CD4-positive, alpha-beta T cell treated with Interleukin-4 for 4 hours (primary cell): ENCODE measurements around the gene CCDC57.

Source experiments
- DNase-seq: peaks from one replicate; pipeline ENCODE4 v3.0.0-alpha.2; 2020

CCDC57 gene

DNA sequence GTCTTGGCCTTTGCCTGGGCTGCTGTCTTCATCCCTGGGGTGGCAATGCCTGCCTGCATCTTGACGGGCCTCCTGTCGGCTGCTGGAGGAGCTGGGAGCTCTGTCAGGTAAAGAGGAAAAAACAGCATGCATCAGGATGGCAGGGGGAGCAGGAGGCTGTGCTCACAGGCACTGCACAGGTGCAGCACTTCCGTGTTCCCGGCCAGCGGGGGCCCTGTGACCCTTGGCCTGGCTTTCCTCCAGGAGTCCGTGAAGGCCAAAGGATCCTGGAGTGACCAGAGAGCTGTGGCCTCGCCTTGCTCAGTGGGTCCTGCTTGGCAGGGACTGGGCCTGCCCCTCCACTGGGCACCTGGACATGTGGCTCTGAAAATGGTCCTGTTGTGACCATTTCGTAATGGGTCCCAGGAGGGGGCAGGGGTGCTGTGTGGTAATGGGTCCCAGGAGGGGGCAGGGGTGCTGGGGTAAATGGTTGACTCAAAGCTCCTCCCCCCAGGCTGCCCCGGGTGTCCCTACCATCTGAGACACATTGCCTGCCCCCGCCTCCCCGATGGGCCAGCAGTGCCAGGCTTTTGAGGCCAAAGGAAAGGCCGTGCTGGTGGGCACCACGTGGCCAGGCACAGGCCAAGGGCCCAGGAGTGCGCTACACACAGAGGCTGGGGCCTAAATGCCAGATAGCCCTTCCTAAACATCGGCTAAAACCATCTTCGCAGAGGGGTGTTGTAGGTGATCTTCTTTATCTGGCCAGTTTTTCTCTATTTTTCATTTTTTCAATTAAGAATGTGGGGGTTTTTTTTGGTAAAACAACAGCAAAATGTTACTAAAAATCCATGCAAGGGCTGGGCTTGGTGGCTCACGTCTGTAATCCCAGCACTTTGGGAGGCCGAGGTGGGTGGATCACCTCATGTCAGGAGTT lies 110.6 kb downstream of the CCDC57 start:
- DNase-seq, result no peak

DNA sequence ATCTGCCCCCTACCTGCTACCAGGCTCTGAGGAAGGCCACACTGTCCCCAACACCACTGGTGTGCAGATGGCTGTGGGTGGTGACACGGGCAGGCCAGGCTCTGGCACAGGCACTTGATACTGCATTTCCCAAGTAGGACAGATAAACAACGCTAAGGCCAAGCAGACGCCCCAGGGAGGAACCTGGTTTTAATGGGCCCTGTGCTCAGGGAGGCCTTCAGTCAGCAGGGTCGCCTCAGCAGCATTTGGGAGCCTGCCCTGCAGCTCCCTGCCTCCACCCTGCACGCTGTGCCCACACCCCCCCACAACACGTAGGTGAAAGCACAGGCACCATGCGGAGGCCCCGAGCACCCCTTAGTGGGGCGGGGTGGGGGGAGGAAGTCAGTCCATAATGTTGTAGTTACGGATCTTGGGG lies 111.3 kb downstream of the CCDC57 start:
- no peak for DNase-seq

DNA sequence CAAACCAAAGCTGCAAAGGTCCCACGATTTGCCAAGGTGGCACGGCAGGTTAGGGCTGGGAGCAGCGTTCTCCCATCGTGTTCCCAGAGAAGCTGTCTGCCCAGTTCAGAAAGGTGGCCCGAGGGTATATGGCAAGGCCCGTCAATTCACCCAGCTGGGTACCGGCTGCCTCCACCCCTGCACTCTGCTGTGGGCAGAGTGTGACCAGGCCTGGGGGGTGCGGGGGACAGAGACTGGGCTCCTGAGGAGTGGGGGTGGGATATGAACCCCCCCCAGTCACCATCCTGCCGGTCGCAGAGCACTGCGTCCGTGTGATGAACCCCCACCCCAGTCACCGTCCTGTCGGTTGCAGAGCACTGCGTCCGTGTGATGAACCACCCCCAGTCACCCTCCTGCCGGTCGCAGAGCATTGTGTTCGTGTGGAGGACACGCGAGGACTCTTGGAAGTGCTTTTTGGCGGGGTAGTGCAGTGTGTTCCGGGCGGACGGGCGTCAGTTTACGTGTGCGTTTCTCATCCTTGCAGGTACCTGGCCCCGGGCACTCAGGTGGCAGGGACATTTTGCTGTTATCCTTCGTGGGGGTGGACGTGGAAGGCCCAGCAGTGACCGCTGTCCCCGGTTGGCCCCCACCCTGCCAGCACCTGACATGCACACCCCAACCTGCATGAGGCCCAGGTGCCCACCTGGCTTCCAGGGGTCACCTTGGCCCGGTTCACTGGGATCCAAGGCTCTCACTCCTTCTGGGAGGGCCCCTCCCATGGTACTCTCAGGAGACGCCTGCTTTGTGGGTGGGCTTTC lies 111.9 kb downstream of the CCDC57 start:
- DNase-seq, result no peak

DNA sequence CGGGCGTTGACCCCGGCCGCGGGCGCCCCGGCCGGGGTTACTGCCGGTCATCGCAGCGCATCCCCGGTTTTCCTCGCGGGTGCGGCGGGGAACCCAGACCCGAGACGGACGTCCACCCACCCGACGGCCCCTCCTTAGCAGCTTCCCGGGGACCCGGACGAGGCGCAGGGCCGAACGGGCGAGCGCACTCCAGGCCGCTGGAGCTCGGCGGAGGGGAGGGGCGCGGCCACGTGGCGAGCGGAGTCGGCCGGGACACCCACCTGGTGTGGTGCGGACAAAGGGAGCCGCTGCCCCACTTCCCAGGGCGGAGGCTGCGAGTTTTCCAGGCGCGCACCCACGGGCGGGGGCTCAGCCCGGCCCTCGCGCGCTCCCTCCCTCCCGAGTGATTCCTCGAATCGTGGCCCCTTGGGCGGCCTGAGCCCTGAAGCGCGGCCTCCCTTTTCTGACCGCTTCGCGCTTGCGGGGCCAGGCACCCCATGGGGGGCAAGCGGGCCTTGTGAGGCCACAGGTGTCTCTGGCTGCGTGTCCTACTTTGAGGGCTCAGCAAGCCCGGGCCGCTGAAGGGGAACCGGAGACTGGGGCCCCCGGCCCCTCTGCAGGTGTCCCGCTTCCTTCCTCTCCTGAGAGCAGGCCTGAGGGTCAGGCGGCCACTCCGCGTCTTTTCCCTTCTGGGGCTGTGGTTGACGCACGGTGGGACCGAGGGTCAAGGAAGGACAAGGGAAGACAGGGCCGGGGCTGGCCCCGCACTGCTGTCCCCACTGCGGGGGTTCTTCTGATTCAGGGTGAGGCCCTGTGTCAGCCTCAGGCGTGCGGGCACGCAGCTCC lies 113.5 kb downstream of the CCDC57 start:
- DNase-seq, result no peak

DNA sequence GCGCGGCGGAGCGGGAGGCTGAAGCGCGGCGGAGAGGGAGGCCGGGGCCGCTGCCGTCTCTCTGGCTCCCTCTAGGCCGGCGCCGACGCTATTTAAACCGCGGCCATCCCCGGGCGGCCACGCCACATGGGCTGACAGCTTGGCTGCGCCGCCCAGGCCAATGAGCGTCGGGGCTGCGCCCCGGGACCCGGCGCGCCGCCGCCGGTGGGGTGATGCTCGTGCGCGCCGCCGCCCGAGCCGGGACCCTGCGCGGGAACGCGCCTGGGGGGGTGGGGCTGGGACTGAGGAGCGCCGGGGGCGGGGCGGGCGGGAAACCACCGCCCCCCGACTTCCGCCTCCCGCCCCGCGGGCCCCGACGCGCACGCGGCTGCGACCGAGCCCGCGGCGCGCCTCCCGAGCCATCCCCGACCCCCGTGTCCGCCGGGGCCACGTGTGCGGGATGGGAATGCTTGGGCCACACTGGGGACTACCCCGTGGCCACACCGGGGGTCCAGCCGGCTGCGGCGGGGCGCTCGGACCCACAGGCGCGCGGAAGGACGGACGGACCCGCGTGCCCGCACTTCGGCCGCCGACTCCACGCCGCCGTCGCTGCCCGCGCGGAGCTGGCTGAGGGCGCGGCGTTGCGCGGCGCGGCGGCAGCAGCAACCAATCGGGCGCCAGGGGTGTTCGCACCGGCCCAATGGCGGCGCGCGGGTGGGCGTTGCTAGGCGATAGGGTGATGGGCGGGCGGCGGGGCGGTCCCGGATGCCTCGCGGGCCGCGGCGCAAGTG lies 114.3 kb downstream of the CCDC57 start, which contains the start of gene FASN:
TSS of gene FASN (minus strand) at position 68 of the 770 bp plus-strand sequence. CDS start 1,791 bp downstream, outside the sequence.
- DNase-seq, result peak; percentile 94

DNA sequence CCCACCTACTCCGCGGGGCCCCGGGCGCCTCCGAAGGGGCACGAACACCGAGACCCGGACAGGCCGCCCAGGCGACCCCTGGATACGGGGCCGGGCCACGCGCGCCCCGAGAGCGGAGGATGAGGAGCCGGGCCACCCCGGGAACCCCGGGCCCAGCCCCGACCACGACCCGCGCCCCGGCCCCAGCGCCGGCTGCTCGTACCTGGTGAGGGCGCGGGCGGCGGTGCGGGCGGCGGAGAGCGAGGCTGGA lies 114.8 kb downstream of the CCDC57 start:
- DNase-seq, result no peak

DNA sequence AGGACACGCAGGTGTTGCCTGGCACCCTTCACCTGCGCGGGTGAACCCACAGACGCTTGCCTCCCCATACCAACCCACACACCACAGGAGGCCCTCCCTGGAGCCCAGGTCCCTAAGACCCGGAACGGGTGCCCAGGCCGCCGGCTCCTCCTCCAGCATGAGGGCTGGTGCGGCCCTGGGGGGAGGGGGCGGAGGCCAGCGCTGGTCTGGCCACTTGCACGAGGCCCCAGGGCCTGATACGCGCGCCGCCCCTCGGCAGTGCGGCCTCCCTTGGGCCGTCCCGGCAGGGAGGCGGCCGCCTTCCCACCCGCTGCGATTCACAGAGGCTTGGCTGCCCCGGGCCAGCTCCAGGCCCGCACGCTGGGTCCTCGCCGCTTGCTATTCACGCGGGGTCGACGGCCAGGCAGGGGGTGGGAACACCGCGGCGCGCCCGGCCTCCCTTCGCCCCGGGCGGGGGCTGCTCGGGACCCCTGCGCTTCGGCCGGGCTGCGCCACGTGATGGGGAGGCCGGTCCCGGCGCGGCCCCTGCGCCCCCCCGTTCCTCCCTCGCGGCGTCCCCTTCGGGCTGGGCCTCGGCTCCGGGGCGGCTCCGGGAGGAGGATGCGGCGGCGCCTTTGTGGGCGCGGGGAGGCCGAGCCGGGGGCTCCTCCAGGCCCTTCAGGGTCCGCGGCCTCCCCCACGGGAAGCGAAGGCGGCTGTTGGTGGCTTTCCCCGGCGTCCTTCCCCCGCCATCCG lies 115.3 kb downstream of the CCDC57 start:
- no peak for DNase-seq

DNA sequence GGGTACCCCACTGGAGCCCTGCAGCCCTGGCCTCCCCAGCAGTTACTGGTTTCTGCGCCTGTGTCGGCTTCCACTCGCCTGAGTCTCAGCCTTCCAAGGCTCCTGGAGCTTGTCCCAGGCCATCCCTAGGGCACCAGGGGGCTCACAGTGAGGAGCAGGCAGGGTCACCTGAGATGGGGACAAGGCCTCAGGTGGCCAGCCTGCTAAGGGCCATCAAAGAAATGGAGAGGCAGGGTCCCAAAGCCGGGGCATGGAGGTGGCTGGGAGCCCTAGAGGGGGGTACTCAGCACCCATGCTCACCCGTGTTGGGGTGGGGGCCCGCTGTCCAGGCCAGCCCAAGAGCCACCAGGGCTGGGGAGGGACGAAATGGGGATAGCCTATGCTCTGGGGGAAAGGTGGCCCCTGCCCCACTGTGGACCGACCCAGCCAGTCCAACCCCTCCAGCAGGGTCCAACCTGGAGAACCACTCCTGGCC lies 115.9 kb downstream of the CCDC57 start:
- no peak for DNase-seq

DNA sequence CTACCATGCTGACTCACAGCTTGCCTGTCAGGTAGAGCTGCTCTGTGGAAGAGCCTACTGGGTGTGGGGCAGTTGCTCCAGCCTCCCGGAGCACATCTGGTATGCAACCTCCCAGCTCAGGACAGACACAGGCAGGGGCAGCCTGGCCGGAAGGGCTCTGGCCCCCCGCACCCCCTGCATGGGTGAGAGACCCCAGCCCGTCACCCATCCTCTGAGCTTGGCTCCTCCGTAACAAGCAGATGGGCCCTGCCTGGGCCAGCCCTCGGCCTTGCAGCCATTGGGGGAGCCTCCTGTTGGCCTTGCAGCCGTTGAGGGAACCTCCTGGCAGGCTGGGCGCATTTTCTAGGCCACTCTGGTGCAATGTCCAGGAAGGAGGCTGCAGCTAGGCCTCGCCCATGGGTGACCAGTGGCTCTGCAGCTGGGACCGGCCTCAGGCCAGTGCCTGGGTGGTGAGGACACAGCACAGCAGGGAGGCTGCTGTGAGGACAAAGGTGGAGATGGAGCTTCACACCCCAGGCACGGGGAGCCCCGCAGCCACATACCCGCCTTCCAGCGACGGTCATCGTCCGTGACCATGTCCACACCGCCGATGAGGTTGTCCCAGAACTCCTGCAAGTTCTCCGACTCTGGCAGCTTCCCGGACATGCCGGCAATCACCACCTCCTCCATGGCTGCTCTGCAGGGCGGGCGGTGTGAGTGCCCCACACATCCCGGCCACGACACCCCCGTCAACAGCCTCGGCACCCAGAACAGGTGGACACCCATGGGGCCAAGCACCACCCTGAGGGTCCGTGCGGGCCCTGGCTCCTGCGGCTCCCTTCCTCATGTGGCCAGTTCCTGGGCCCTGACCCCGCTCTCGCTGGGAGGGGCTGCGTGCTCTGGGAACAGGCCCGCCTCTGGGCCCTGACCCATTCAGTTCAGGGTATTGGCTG lies 116.6 kb downstream of the CCDC57 start:
- no peak for DNase-seq

DNA sequence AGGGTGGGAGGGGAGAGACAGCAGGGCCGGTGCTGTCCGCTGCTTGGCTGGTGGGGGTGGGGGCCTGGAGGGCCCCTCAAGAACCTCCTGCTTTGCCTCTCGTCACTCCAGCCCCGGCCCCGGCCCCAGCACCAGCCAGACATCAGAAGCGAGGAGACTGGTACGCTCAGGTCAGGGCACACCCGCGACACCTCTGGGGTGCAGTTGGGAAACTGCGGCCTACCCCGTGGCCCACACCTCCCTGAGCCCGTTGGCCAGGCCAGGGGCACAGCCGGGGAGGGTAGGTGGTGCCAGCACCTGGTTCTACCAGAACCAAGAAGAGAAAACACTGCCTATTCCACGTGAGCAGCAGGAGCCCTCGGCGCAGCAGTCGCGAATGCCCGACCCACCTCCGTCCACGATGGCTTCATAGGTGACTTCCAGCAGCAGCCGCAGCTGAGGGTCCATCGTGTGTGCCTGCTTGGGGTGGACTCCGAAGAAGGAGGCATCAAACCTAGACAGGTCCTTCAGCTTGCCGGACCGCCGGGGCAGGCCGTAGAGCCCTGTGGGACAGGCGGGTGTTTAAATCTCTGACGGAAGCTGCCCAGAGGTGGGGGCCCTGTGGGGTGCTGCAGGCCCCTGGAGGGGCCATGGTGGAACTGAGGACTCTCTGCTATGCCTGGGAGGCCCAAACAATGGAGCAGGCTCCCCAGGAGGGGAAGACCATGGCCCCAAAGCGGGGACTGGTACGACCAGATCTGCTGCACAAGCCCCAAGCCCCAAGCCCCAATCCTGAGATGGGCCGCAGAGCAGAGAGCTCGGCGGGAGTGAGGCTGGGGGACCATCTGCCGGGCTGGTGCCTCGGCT lies 117.5 kb downstream of the CCDC57 start:
- no peak for DNase-seq

DNA sequence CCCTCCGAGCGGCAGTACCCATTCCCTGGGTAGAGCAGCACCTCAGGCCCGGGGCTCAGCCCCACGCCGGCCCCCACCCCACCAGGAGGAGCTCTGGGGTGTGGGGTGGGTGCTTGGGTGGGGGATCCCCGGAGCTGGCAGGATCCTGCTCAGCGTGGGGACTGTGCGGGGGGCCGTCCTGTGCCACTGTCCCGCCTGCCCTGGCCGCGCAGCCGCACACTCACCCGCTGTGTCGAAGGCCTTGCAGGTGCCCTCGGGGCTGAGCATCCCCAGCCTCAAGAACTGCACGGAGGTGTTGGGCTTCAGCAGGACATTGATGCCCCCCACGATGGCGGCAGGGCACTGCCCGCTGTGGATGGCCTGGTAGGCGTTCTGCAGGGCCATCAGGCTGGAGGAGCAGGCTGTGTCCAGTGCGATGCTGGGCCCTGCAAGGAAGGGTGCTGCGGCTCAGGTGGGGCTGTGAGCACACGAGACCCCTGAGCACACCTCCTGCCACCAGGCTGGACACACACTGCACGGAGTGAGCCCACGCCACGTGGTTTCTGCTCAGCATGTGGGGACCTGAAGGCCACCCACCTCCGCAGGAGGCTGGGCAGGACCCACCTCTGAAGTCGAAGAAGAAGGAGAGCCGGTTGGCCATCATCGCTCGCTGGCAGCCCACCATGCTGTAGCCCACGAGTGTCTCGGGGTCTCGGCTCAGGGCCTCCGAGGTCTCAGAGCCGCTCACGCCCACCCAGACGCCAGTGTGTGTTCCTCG lies 119.5 kb downstream of the CCDC57 start:
- DNase-seq, result no peak

DNA sequence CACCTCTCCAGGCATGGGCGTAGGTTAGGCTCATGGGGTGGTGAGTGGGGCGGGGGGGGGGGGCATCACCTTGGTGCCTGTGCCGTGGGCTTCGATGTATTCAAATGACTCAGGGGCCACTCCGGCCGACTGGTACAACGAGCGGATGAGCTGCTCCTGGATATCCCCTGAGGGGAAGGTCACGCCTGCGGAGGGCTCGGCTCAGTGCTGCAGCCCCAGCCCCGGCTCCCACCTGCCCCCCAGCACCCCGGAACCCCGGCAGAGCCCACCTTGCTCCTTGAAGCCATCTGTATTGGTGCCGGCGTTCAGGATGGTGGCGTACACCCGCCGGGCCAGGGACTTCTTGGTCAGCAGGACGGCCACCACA lies 120.0 kb downstream of the CCDC57 start:
- DNase-seq, result no peak

DNA sequence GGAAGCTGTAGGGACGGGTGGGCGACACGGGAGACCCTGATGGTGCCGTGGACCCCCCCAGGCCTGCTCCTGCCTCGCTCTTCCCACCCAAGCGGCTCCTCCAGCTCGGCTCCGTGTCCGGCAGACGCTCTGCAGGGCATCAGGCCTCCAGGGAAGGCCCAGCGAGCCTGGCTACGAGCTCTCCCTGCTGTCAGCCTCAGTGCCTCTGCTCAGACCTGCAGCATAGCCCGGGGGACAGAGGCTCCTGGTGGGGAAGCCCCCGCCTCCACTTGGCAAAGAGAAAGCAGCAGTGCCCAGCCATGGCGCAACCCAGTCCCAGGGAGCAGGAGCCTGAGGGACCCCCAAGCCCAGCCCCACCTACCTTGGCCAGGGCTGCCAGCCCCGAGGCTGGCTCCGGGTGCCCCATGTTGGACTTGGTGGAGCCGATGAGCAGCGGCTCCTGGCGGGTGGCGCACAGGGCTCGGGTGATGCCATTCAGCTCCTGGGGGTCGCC lies 120.5 kb downstream of the CCDC57 start:
- DNase-seq, result no peak

DNA sequence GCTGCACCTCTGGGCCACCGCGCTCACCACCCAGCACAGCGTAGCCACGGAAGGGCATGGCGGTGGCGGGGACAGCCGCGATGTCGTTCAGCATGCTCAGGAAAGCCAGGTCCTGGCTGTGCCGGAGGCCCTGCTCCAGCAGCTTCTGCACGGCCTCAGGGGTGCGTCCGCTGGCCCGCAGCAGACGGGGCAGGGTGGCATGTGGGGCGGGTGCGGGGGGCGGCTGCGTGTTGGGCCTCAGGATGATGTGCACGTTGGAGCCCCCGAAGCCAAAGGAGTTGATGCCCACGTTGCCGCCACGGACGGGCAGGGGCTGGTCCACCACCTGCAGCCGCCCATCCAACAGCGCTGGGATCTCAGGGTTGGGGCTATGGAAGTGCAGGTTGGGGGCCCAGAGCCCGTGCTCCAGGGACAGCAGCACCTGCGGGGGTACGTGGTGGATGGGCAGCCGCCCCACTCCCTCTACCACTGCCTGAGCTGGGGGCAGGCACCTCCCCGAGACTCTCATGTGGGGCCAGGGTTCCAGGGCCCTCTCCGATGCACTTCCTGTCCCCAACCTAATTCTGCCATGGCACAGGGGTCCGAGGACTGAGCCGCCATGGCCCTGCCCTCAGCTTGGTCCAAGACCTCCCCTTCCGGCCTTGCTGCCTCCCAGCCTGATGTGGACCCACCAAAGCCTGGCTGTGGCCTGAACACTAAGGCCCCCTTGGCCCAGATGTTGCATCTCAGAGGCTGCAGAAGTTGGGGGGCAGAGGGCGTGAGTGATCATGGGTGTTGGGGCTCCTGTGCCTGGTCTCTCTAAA lies 121.2 kb downstream of the CCDC57 start:
- DNase-seq, result no peak

DNA sequence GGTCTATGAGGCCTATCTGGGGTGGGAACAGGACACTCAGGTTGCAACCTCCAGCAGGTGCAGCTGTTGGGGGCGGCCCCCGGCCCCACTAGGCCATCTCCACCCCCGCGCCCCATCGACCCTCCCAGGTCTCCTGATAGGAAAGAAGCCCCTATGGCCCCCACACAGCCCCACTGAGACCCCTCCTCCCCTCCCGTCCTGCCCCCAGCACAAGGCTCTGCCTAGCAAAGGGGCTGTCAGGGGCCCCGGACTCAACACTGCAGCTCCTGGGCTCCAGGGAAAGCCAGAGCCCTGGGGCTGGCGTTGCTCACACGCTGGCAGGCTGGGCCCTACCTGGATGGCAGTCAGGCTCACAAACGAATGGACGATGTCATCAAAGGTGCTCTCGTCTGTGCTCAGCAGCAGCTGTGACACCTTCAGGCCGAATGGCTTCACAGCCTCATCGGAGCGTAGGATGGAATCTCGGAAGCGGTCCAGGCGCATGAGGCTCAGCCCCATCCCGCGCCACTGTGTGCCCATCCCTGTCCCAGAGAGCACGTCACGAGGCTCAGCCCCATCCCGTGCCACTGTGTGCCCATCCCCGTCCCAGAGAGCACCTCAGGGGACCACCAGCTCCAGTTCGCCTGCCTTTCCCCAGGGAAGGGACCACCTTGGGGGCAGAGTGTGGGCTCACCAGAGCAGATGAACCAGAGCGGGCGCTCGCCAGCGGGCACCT lies 121.9 kb downstream of the CCDC57 start:
- no peak for DNase-seq

DNA sequence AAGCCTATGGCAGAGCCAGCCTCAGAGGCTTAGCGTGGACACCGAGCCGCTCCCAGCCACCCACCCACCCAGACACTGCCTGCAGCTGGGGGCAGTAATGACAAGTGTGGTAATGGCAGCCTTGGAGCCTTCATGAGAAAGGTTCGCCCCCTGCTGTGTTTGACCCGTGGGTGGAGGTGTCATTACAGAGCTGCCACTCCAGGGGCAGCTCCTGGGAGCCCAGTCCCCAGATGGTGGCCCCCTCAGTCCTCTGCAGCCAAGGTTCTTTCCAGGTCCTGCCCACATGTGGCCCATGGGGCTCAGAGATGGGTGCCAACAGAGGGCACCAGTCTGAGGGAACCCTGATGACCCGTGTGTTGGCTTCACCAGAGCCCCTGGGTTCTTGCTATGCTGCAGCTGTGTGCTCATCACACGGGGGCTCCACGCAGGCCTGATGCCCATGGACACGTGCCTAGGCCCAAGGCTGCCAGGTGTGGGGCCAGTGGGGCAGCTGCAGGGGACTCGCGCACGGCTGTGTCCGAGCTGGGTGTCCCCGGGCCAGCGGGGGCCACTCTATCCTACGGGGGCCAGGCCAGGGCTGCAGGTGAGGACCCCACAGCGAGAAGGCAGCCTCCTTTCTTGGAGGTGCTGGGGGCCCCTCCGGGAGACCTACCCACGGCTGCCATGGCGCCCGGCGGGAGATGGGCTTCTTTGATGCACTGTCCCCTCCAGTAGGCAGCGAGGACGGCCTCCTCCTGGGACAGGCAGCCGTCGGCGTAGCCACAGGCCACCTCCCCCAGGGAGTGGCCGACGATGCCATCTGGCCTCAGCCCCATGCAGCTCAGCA lies 122.7 kb downstream of the CCDC57 start:
- DNase-seq, result no peak
